Gastrocnemius medialis (tissue), 4 donors: Measurements from ENCODE around the gene CHD6. TPM values are rescaled to one million over a fixed set of nuclear protein-coding genes. Genes with fewer than 3 reads are reported as not detected.

Experiments used
- ATAC-seq, 2 donors: fragments of 150-250 bp; one replicate each; pipeline ENCODE4 v1.9.1; 2016
- DNase-seq, 2 donors: peaks; one replicate each; pipeline ENCODE4 v3.0.0-alpha.2; 2019
- H3K27ac ChIP-seq, 4 donors: fragments of 200-600 bp; sonication (generic); 1 replicate in 1 of 4; 2 replicates in 3 of 4; pipeline ENCODE4 v1.5.1; 2016 to 2018; ENCODE audit warnings: mild to moderate bottlenecking in 2 of 4, moderate library complexity in 1 of 4
- H3K27me3 ChIP-seq, 3 donors: fragments of 200-600 bp; sonication (generic) in 2 of 3; 1 replicate in 1 of 3; 2 replicates in 2 of 3; pipeline versions ENCODE4 v1.5.1 to v1.6.0; 2016 to 2019; ENCODE audit warnings: mild to moderate bottlenecking in 1 of 3, moderate library complexity in 1 of 3
- H3K36me3 ChIP-seq, 2 donors: fragments of 200-600 bp; sonication (generic) in 1 of 2; one replicate each; pipeline ENCODE4 v1.5.1; 2017 to 2018
- H3K4me1 ChIP-seq, 2 donors: fragments of 200-600 bp; sonication (generic) in 1 of 2; one replicate each; pipeline ENCODE4 v1.5.1; 2016 to 2017; ENCODE audit warnings: mild to moderate bottlenecking in 2 of 2
- H3K4me3 ChIP-seq, 4 donors: fragments of 200-600 bp; sonication (generic) in 3 of 4; 1 replicate in 1 of 4; 2 replicates in 3 of 4; pipeline ENCODE4 v1.5.1; 2016 to 2019; ENCODE audit warnings: mild to moderate bottlenecking in 2 of 4
- H3K9me3 ChIP-seq, 3 donors: fragments of 200-600 bp; sonication (generic) in 2 of 3; 1 replicate in 1 of 3; 2 replicates in 2 of 3; pipeline ENCODE4 v1.5.1; 2016 to 2019
- POLR2A ChIP-seq, 2 donors: fragments of 450-650 bp; IDR thresholded peaks; one replicate each; pipeline ENCODE4 v1.6.1; 2017; ENCODE audit warnings: antibody characterized with exemption in 2 of 2, mild to moderate bottlenecking in 2 of 2, moderate library complexity in 2 of 2
- in situ Hi-C, 4 donors: fragments of 200-750 bp; cut with MboI; loops; one replicate each; pipeline versions ENCODE4 v1.15.0 to v1.8.0; 2017; ENCODE audit warnings: low sequenced_read_pairs in 4 of 4
- intact Hi-C: fragments of 100-400 bp; cut with DNase I; formaldehyde crosslinking; loops from one replicate; pipeline ENCODE4 v1.15.1; 2023; ENCODE audit warnings: low total_unique reads
- total RNA-seq, 4 donors: library from RNA; depleted of rRNA; stranded (reverse); fragments of >200 nt; gene quantifications; one replicate each; pipeline versions ENCODE4 v1.1.0 to v1.2.3, GENCODE V29; 2016
- TF ChIP-seq, protein P1 (sequence below), 5 experiments: fragments of 450-650 bp in 3 of 5; fragments of 200-600 bp in 2 of 5; sonication (generic) in 2 of 5; IDR thresholded peaks in 4 of 5; conservative IDR thresholded peaks in 1 of 5; 1 replicate in 4 of 5; 2 replicates in 1 of 5; pipeline ENCODE4 v1.5.1; 2016 to 2019; ENCODE audit warnings: antibody characterized with exemption in 5 of 5, mild to moderate bottlenecking in 3 of 5, moderate library complexity in 3 of 5

Gene CHD6
- total RNA-seq, 4 donors from 2014 or later, result 12.8 to 33.7 (median 19.2) TPM

DNA sequence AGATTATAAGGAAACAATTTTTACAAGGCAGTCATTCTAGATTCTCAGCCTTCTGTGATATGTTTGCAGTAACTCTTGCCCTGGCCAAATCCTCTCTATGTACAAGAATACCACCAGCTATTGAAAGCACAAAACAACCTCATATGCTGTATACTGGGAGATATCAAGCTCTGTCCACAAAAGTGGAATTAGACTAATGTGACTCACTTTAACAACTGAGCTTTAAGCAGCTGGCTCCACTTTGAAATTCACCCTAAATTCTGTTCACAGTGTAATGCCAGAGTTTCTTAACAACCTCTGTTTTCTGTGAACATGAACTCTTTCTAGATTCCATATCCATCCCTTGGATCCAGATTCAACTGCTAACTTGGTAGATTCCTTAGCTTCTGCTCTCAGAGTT lies 47.6 kb downstream of the CHD6 start:
- no peaks in the 10 kb centered on the region for H3K27me3 ChIP-seq
- no peaks in the 10 kb centered on the region for H3K9me3 ChIP-seq
- intact Hi-C loops, result no loop called here
- no peak overlapping the region for H3K27ac ChIP-seq
- H3K4me3 ChIP-seq, result no peak overlapping the region
- peaks cover 73 to 76% of the 10 kb centered on the region in 2 donors for H3K4me1 ChIP-seq
- ATAC-seq, result no peak
- DNase-seq, result no peak
- in situ Hi-C loops, result no loop called here
- TF ChIP-seq, protein P1, sequence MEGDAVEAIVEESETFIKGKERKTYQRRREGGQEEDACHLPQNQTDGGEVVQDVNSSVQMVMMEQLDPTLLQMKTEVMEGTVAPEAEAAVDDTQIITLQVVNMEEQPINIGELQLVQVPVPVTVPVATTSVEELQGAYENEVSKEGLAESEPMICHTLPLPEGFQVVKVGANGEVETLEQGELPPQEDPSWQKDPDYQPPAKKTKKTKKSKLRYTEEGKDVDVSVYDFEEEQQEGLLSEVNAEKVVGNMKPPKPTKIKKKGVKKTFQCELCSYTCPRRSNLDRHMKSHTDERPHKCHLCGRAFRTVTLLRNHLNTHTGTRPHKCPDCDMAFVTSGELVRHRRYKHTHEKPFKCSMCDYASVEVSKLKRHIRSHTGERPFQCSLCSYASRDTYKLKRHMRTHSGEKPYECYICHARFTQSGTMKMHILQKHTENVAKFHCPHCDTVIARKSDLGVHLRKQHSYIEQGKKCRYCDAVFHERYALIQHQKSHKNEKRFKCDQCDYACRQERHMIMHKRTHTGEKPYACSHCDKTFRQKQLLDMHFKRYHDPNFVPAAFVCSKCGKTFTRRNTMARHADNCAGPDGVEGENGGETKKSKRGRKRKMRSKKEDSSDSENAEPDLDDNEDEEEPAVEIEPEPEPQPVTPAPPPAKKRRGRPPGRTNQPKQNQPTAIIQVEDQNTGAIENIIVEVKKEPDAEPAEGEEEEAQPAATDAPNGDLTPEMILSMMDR (IDR thresholded peaks at IDR 0.05 in 4 of 5, conservative IDR thresholded peaks at IDR 0.05 in 1 of 5), result no peak
- no peak for TF ChIP-seq POLR2A (IDR thresholded peaks at IDR 0.05)
- H3K36me3 ChIP-seq, result no peaks in the 10 kb centered on the region

DNA sequence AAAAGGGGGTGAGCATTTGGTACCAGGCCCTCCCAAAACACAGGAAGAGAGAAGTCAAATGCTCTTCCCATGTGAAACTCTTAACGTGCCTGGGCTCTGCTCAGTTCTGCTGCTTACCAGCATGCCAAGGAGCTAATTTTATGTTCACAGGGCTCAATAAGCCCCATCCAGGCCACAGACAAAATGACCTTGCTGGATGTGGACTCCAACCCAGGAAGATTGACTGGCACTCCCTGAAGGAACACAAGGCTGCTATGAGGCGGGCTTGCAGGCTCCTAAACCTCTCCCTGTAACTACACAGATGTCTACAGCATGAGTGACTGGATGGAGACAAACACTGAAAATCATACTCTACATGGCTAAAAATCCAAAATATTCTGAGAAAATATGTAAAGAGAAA lies 50.6 kb downstream of the CHD6 start:
- no peak for ATAC-seq
- H3K4me1 ChIP-seq, result peaks cover 47 to 56% of the 10 kb centered on the region in 2 donors
- no peak overlapping the region for H3K27ac ChIP-seq
- no peak for TF ChIP-seq POLR2A (IDR thresholded peaks at IDR 0.05)
- TF ChIP-seq, protein P1 (IDR thresholded peaks at IDR 0.05 in 4 of 5, conservative IDR thresholded peaks at IDR 0.05 in 1 of 5), result no peak
- H3K9me3 ChIP-seq, result no peaks in the 10 kb centered on the region
- H3K36me3 ChIP-seq, result no peaks in the 10 kb centered on the region
- intact Hi-C loops, result no loop called here
- in situ Hi-C loops, result no loop called here
- H3K4me3 ChIP-seq, result no peak overlapping the region
- no peaks in the 10 kb centered on the region for H3K27me3 ChIP-seq
- no peak for DNase-seq

DNA sequence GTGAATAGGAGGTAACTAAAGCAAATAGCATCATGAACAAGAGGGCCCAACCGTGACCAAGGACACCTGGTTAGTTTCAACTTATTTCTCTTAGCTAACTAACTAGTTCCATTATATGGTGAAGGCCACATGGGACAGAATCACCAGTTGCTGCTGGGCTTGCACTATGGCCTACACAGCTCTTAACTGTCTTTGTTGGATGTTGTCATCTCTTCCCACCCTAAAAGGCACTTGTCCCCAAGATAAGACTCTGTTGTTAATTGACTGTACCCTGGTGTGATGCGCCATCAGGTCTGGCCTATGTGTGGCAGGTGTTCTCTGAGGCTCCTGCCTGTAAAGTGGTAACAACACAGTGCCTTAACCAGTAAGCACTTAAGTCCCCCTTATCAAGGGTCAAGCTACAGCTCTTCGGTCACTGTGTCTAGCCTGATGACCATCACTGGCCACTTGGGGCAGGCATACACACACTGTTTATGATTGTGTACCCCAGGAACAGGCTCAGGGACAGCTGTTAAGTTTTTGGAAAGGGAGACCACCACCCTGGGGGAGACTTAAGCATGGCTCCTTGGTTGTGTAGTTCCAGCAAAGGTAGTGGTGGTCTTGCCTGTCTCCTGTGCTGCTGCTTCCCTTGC lies 51.2 kb downstream of the CHD6 start:
- intact Hi-C loops (no loop called here), in situ Hi-C loops (no loop called here)
- ATAC-seq (no peak), DNase-seq (no peak)
- Histone ChIP-seq H3K9me3 (no peaks in the 10 kb centered on the region), H3K4me1 (peaks cover 43 to 50% of the 10 kb centered on the region in 2 donors), H3K27me3 (no peaks in the 10 kb centered on the region), H3K4me3 (no peak overlapping the region), H3K36me3 (no peaks in the 10 kb centered on the region), H3K27ac (no peak overlapping the region)
- TF ChIP-seq POLR2A (IDR thresholded peaks at IDR 0.05), result no peak
- TF ChIP-seq, protein P1 (IDR thresholded peaks at IDR 0.05 in 4 of 5, conservative IDR thresholded peaks at IDR 0.05 in 1 of 5), result no peak

GRCh38 chr20:41563087-41563486 lies 55.1 kb downstream of the CHD6 start:
- Histone ChIP-seq H3K4me1 (peaks cover 25 to 28% of the 10 kb centered on the region in 2 donors), H3K9me3 (no peaks in the 10 kb centered on the region), H3K27me3 (no peaks in the 10 kb centered on the region), H3K36me3 (no peaks in the 10 kb centered on the region), H3K27ac (no peak overlapping the region), H3K4me3 (no peak overlapping the region)
- no peak for DNase-seq
- intact Hi-C loops, result no loop called here
- ATAC-seq, result no peak
- in situ Hi-C loops, result no loop called here
- no peak for TF ChIP-seq POLR2A (IDR thresholded peaks at IDR 0.05)
- TF ChIP-seq, protein P1 (IDR thresholded peaks at IDR 0.05 in 4 of 5, conservative IDR thresholded peaks at IDR 0.05 in 1 of 5), result no peak

DNA sequence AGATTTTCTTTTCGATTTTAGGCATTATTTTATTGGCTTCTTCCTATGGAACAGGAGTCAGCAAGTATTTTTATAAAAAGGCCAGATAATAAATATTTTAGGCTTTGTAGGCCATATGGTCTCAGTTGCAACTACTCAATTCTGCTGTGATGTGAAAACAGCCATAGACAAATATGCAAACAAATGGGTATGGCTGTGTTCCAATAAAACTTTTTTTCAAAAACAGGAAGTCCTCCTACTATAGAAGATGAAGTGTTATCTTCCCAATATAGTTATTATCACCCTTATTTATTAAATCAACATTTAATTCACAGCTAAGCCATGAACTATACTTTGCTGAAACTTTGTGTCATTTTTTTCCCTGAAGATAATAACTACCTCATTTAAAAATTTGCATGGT lies 57.2 kb downstream of the CHD6 start:
- in situ Hi-C loops (no loop called here), intact Hi-C loops (no loop called here)
- Histone ChIP-seq H3K27me3 (no peaks in the 10 kb centered on the region), H3K4me1 (peaks cover 25 to 28% of the 10 kb centered on the region in 2 donors), H3K36me3 (no peaks in the 10 kb centered on the region), H3K4me3 (no peak overlapping the region), H3K27ac (no peak overlapping the region), H3K9me3 (no peaks in the 10 kb centered on the region)
- TF ChIP-seq POLR2A (IDR thresholded peaks at IDR 0.05), result no peak
- TF ChIP-seq, protein P1 (IDR thresholded peaks at IDR 0.05 in 4 of 5, conservative IDR thresholded peaks at IDR 0.05 in 1 of 5), result no peak
- DNase-seq (no peak), ATAC-seq (no peak)
